K562 (cell line): ENCODE measurements around the gene MRPL40. TPM values are rescaled to one million over a fixed set of nuclear protein-coding genes. Genes with fewer than 3 reads are reported as not detected.
A peak's percentile ranks its signal among the peaks of the same experiment; 100 is the strongest.

ENCODE experiments used
- ARID3B ChIP-seq: fragments of 250-450 bp; sonication (Bioruptor Pico); IDR thresholded peaks from 2 replicates; pipeline ENCODE4 v1.4.0; 2020; ENCODE audit warnings: borderline replicate concordance
- ASH1L ChIP-seq: fragments of 450-650 bp; IDR thresholded peaks from 2 replicates; pipeline ENCODE4 v1.6.1; 2018; ENCODE audit warnings: borderline replicate concordance, mild to moderate bottlenecking, low read depth; ENCODE audit not compliant: partially characterized antibody
- CEBPG ChIP-seq, 3 experiments: fragments of 200-800 bp in 1 of 3; sonication (Bioruptor generic) in 1 of 3; sonication (generic) in 1 of 3; formaldehyde crosslinking in 1 of 3; IDR thresholded peaks in 2 of 3; conservative IDR thresholded peaks in 1 of 3; 2 replicates each; pipeline versions ENCODE4 v1.6.1 to v1.8.0; 2016 to 2022; ENCODE audit warnings: missing compliant biosample characterization in 2 of 3, missing genetic modification characterization in 2 of 3, mild to moderate bottlenecking in 1 of 3, missing genetic modification reagents in 1 of 3
- FOXA3 ChIP-seq, 2 experiments: fragments of 450-650 bp in 1 of 2; sonication (generic) in 1 of 2; formaldehyde crosslinking; IDR thresholded peaks in 1 of 2; conservative IDR thresholded peaks in 1 of 2; 2 replicates each; pipeline versions ENCODE4 v1.4.0 to v1.8.0; 2020 to 2022; ENCODE audit warnings: mild to moderate bottlenecking in 2 of 2, missing genetic modification reagents in 1 of 2
- FOXJ2 ChIP-seq: fragments of 200-800 bp; sonication (Bioruptor generic); IDR thresholded peaks from 2 replicates; pipeline ENCODE4 v1.6.1; 2016; ENCODE audit warnings: missing genetic modification characterization, missing compliant biosample characterization
- FOXP1 ChIP-seq: sonication (generic); formaldehyde crosslinking; IDR thresholded peaks from 2 replicates; pipeline ENCODE4 v1.8.0; 2022; ENCODE audit warnings: mild to moderate bottlenecking, missing genetic modification reagents
- GABPA ChIP-seq: fragments of 200-800 bp; sonication (Bioruptor generic); conservative IDR thresholded peaks from 2 replicates; pipeline ENCODE4 v1.6.1; 2016; ENCODE audit warnings: low read depth, missing genetic modification characterization, missing compliant biosample characterization
- HMG20A ChIP-seq: fragments of 450-650 bp; formaldehyde crosslinking; conservative IDR thresholded peaks from 2 replicates; pipeline ENCODE4 v1.4.0; 2020; ENCODE audit warnings: mild to moderate bottlenecking, mixed read lengths
- JUN ChIP-seq, 2 experiments: sonication (generic) in 1 of 2; formaldehyde crosslinking in 1 of 2; IDR thresholded peaks; 2 replicates each; pipeline versions ENCODE4 v1.6.1 to v1.8.0; 2012 to 2022; ENCODE audit warnings: borderline replicate concordance in 2 of 2, mild to moderate bottlenecking in 2 of 2, improper control_type of control experiment in 1 of 2, low read depth in 1 of 2, low read length in 1 of 2, missing genetic modification reagents in 1 of 2
- MAZ ChIP-seq, 2 experiments: fragments of 450-650 bp in 1 of 2; sonication (generic) in 1 of 2; formaldehyde crosslinking; IDR thresholded peaks in 1 of 2; conservative IDR thresholded peaks in 1 of 2; 2 replicates each; pipeline versions ENCODE4 v1.4.0 to v1.5.0; 2020; ENCODE audit warnings: mild to moderate bottlenecking in 1 of 2, missing genetic modification reagents in 1 of 2
- NBN ChIP-seq: fragments of 450-650 bp; IDR thresholded peaks from 2 replicates; pipeline ENCODE4 v1.6.1; 2016; ENCODE audit warnings: low read depth, mild to moderate bottlenecking
- POLR3G ChIP-seq: IDR thresholded peaks from 2 replicates; pipeline ENCODE4 v1.6.1; 2011; ENCODE audit not compliant: insufficient read length, insufficient replicate concordance; ENCODE audit errors: extremely low read depth
- RBBP5 ChIP-seq: fragments of 200-600 bp; sonication (generic); IDR thresholded peaks from 2 replicates; pipeline ENCODE4 v1.6.1; 2012; ENCODE audit warnings: borderline replicate concordance, mild to moderate bottlenecking, low read length, control low read depth, inconsistent platforms; ENCODE audit not compliant: insufficient read depth, poor library complexity, severe bottlenecking
- SLC30A9 ChIP-seq: fragments of 250-450 bp; sonication (Bioruptor Pico); IDR thresholded peaks from 2 replicates; pipeline ENCODE4 v1.8.0; 2022; ENCODE audit warnings: mild to moderate bottlenecking, moderate library complexity
- SUPT5H ChIP-seq: fragments of 450-650 bp; IDR thresholded peaks from 2 replicates; pipeline ENCODE4 v1.6.1; 2016
- TEAD2 ChIP-seq: fragments of 450-650 bp; IDR thresholded peaks from 2 replicates; pipeline ENCODE4 v1.6.1; 2016; ENCODE audit warnings: missing genetic modification characterization, control low read depth, missing compliant biosample characterization
- TRIM28 ChIP-seq: fragments of 450-650 bp; IDR thresholded peaks from 2 replicates; pipeline ENCODE4 v1.6.1; 2017
- TSC22D4 ChIP-seq: fragments of 450-650 bp; IDR thresholded peaks from 2 replicates; pipeline ENCODE4 v1.6.1; 2016; ENCODE audit warnings: missing genetic modification characterization, missing biosample characterization, control low read depth
- U2AF1 ChIP-seq: fragments of 200-400 bp; formaldehyde crosslinking; optimal IDR thresholded peaks from 2 replicates; pipeline ENCODE3; 2017; ENCODE audit warnings: mild to moderate bottlenecking, low read depth, low read length, moderate library complexity
- ZKSCAN1 ChIP-seq: fragments of 150-350 bp; IDR thresholded peaks from 2 replicates; pipeline ENCODE4 v1.6.1; 2016; ENCODE audit warnings: low read depth, low read length
- ZNF778 ChIP-seq: fragments of 450-650 bp; formaldehyde crosslinking; IDR thresholded peaks from 2 replicates; pipeline ENCODE4 v1.4.0; 2020; ENCODE audit warnings: mild to moderate bottlenecking, moderate library complexity
- polyA plus RNA-seq, 8 experiments: library from polyadenylated mRNA; depleted of rRNA in 4 of 8; stranded (reverse) in 5 of 8; unstranded in 3 of 8; fragments of >200 nt; fragmentation: Nextera tagmentation in 2 of 8; fragmentation: Illumina TruSeq in 1 of 8; extraction: Ambion mirVana in 2 of 8; extraction: Trizol in 1 of 8; gene quantifications; 2 replicates each; pipeline versions ENCODE4 v1.2.1 to v1.2.3, GENCODE V29; 2011 to 2014; ENCODE audit warnings: inconsistent platforms in 1 of 8, missing spikeins in 1 of 8
- total RNA-seq, 7 experiments: library from RNA; depleted of rRNA in 6 of 7; stranded (reverse); fragments of >200 nt in 6 of 7; fragmentation: Illumina TruSeq in 2 of 7; extraction: Trizol in 2 of 7; gene quantifications; 2 replicates each; pipeline versions ENCODE4 v1.2.1 to v1.2.3, GENCODE V29; 2011 to 2021; ENCODE audit warnings: low replicate concordance in 1 of 7
- TF ChIP-seq, protein P1 (sequence below): fragments of 250-450 bp; sonication (Bioruptor Pico); IDR thresholded peaks from 2 replicates; pipeline ENCODE4 v1.8.0; 2021; ENCODE audit warnings: mild to moderate bottlenecking, moderate library complexity
- TF ChIP-seq, protein P2 (sequence below): sonication (generic); formaldehyde crosslinking; IDR thresholded peaks from 2 replicates; pipeline ENCODE4 v1.9.0; 2022; ENCODE audit warnings: mild to moderate bottlenecking, missing genetic modification reagents

Gene MRPL40
- total and polyA plus RNA-seq, 9 of the 15 experiments (the other 6 are each of a cell fraction or from before 2014, with no cell fraction given), result 132 to 652 (median 208) TPM

GRCh38 chr22:19466848-19467752, 34.8 kb downstream of the MRPL40 start (continued):
- TF ChIP-seq TRIM28 (no peak), SLC30A9 (CRISPR knock-in tag) (no peak), NBN (no peak), TEAD2 (tag) (no peak), FOXP1 (peak; percentile 83; the same call in 1 of the 2 replicates), ASH1L (no peak), ZNF778 (CRISPR knock-in tag) (no peak), ARID3B (CRISPR knock-in tag) (no peak), FOXJ2 (0 out of 2 replicates have a peak, but pooled peaks have one; percentile 33), GABPA (tag) (no peak), ZKSCAN1 (peak; percentile 82), JUN (IDR thresholded peaks at IDR 0.05; ENCODE audit: borderline replicate concordance, low read depth, low read length) (no peak), JUN (CRISPR knock-in tag; IDR thresholded peaks at IDR 0.05; ENCODE audit: borderline replicate concordance) (peak; percentile 92), POLR3G (no peak), TSC22D4 (tag) (no peak), CEBPG (CRISPR knock-in tag; IDR thresholded peaks at IDR 0.05) (peak; percentile 55), CEBPG (tag; conservative IDR thresholded peaks at IDR 0.05 in 1 of 2, IDR thresholded peaks at IDR 0.05 in 1 of 2) (no peak), RBBP5 (no peak), FOXA3 (CRISPR knock-in tag; conservative IDR thresholded peaks at IDR 0.05 in 1 of 2, IDR thresholded peaks at IDR 0.05 in 1 of 2) (peak in 1 of 2 experiments; percentile 76; a peak in 2 of 4 replicates), MAZ (CRISPR knock-in tag; conservative IDR thresholded peaks at IDR 0.05 in 1 of 2, IDR thresholded peaks at IDR 0.05 in 1 of 2) (no peak), U2AF1 (no peak), HMG20A (CRISPR knock-in tag) (no peak), SUPT5H (peak; percentile 25; the same call in 1 of the 2 replicates)
- TF ChIP-seq, protein P1, sequence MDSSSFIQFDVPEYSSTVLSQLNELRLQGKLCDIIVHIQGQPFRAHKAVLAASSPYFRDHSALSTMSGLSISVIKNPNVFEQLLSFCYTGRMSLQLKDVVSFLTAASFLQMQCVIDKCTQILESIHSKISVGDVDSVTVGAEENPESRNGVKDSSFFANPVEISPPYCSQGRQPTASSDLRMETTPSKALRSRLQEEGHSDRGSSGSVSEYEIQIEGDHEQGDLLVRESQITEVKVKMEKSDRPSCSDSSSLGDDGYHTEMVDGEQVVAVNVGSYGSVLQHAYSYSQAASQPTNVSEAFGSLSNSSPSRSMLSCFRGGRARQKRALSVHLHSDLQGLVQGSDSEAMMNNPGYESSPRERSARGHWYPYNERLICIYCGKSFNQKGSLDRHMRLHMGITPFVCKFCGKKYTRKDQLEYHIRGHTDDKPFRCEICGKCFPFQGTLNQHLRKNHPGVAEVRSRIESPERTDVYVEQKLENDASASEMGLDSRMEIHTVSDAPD (CRISPR knock-in tag), result no peak
- TF ChIP-seq, protein P2, sequence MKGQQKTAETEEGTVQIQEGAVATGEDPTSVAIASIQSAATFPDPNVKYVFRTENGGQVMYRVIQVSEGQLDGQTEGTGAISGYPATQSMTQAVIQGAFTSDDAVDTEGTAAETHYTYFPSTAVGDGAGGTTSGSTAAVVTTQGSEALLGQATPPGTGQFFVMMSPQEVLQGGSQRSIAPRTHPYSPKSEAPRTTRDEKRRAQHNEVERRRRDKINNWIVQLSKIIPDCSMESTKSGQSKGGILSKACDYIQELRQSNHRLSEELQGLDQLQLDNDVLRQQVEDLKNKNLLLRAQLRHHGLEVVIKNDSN (CRISPR knock-in tag), result peak; percentile 59; the same call in 1 of the 2 replicates
